SJCRH30 (cell line): ENCODE measurements around the gene C4orf54. TPM values are rescaled to one million over a fixed set of nuclear protein-coding genes. Genes with fewer than 3 reads are reported as not detected.

Experiments used
- DNase-seq, 2 experiments: peaks; one replicate each; pipeline ENCODE4 v3.0.0-alpha.2; 2015 to 2020
- H3K27ac ChIP-seq: fragments of 250-450 bp; sonication (Bioruptor Pico); 2 replicates; pipeline ENCODE4 v1.5.1; 2020; ENCODE audit warnings: mild to moderate bottlenecking, moderate library complexity
- H3K27me3 ChIP-seq: fragments of 250-450 bp; sonication (Bioruptor Pico); 2 replicates; pipeline ENCODE4 v1.5.1; 2020; ENCODE audit warnings: mild to moderate bottlenecking, moderate library complexity
- H3K36me3 ChIP-seq: fragments of 250-450 bp; sonication (Bioruptor Pico); 2 replicates; pipeline ENCODE4 v1.5.1; 2020; ENCODE audit warnings: mild to moderate bottlenecking, moderate library complexity
- H3K4me1 ChIP-seq: fragments of 250-450 bp; sonication (Bioruptor Pico); 2 replicates; pipeline ENCODE4 v1.5.1; 2020; ENCODE audit warnings: mild to moderate bottlenecking, moderate library complexity
- H3K4me3 ChIP-seq: fragments of 250-450 bp; sonication (Bioruptor Pico); 2 replicates; pipeline ENCODE4 v1.5.1; 2020; ENCODE audit warnings: mild to moderate bottlenecking, moderate library complexity
- H3K9me3 ChIP-seq: fragments of 250-450 bp; sonication (Bioruptor Pico); replicated peaks from 2 replicates; pipeline ENCODE4 v1.5.1; 2020; ENCODE audit warnings: mild to moderate bottlenecking, moderate library complexity
- total RNA-seq: library from RNA; depleted of rRNA; stranded (reverse); fragments of >200 nt; shearing (Covaris generic); gene quantifications from 2 replicates; pipeline ENCODE4 v1.2.3, GENCODE V29; 2014; rRNA removed

The C4orf54 gene
- total RNA-seq, 1 experiment from 2014 or later = 10.1 TPM

DNA sequence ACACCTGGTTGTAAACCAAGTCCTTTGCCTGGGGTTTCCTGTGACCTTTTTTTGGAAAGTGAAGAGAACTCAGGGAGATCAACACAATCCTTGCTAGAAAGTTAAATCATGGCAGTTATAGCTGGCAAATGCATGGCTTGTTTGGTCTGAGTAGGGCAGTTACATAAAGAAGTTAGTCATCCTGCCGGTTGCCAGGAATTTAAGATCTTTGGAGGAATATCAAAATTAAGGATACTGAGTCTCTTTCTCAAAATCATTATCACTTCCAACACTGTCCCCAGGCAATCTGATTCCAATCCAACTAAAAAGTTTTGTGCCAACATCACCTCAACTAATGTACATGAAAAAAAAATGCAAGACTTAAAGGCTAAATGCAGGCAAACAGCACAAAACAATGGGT, 40.3 kb downstream of the C4orf54 start:
- no peak for DNase-seq
- Histone ChIP-seq H3K4me3 (no peak overlapping the region), H3K9me3 (no peaks in the 10 kb centered on the region), H3K27ac (no peak overlapping the region), H3K36me3 (no peaks in the 10 kb centered on the region), H3K27me3 (no peaks in the 10 kb centered on the region), H3K4me1 (no peaks in the 10 kb centered on the region)

DNA sequence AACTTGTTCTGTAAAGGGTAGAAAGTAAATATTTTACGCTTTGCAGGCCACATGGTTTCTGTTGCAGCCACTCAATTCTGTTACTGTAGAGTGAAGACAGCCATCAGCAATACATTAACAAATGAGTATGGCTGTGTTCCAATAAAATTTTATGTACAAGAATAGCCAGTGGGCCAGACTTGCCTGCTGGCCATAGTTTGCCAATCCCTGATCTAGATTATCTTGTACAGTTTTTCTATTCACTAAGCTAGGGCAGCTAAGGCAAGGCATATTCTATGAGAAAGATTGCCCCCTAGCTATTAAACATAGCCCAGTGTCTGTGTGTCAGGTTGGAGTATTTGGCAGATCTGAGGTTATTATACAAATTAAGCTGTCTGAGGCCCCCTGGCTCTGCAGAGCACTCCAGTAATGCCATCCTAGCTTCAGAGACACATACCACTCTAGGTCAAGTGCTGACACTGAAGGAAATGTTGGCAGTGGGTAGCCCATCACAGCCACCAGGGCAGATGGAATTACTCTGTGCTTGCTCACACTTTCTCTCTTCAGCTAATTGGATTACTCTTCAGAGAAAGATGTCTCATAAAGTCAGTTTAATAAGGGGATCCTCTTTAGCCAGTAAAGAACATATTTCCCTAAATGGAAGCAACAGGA, 42.3 kb downstream of the C4orf54 start:
- H3K4me3 ChIP-seq = no peak overlapping the region
- H3K36me3 ChIP-seq = no peaks in the 10 kb centered on the region
- H3K4me1 ChIP-seq = no peaks in the 10 kb centered on the region
- H3K27me3 ChIP-seq = no peaks in the 10 kb centered on the region
- no peak overlapping the region for H3K27ac ChIP-seq
- no peaks in the 10 kb centered on the region for H3K9me3 ChIP-seq
- no peak for DNase-seq

GRCh38 chr4:99614491-99614890, 43.1 kb downstream of the C4orf54 start:
- Histone ChIP-seq H3K9me3 (no peaks in the 10 kb centered on the region), H3K27ac (no peak overlapping the region), H3K36me3 (no peaks in the 10 kb centered on the region), H3K4me1 (no peaks in the 10 kb centered on the region), H3K4me3 (no peak overlapping the region), H3K27me3 (no peaks in the 10 kb centered on the region)
- DNase-seq = no peak

GRCh38 chr4:99612704-99613103, 44.9 kb downstream of the C4orf54 start:
- no peaks in the 10 kb centered on the region for H3K4me1 ChIP-seq
- H3K27ac ChIP-seq = no peak overlapping the region
- H3K4me3 ChIP-seq = no peak overlapping the region
- no peaks in the 10 kb centered on the region for H3K27me3 ChIP-seq
- H3K36me3 ChIP-seq = no peaks in the 10 kb centered on the region
- H3K9me3 ChIP-seq = no peaks in the 10 kb centered on the region
- no peak for DNase-seq

DNA sequence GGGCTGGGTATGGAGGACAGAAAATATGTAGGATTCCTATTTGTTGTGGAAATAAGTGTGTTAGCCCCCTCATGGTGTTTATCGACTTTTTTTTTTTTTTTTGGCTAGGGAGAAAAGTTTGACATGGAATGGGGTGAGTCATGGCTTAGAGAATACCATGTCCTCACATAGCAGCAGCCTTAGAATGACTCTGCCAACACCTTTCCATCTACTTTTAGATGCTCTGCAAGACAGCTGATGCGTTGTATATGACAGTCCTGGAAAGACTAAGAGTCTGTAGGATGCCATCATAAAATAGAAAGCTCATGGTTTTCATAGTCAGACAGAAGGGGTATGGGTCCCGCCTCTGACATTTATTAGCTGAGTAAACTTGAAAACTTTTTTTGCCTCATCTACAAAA, 45.3 kb downstream of the C4orf54 start:
- Histone ChIP-seq H3K9me3 (no peaks in the 10 kb centered on the region), H3K4me3 (no peak overlapping the region), H3K4me1 (no peaks in the 10 kb centered on the region), H3K27me3 (no peaks in the 10 kb centered on the region), H3K36me3 (no peaks in the 10 kb centered on the region), H3K27ac (no peak overlapping the region)
- no peak for DNase-seq

DNA sequence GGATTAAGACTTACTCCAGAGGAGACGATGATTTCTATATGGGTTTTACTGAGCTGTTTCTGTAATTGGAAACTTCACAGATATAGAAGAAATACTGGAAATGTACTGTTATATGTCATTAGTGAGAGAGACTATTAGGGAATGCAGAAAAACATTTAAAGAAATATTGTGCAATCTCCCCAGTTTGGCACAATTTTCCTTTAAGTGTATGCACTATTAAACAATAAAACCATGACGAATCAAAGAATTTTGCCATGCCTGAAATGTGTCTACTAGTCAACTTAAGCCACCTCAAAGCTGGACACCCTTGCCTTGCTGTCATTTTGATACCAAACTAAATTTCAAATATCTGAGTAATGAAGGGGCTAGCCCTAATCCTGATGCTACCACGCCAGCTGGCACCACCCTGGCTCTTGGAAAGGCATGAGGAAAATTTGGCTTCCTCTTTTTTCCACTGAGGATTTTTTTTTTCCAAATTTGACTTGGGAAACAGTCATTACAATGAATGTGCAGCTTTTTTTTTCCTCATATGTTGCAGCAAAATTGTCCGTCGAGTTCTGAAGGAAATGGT, 46.9 kb downstream of the C4orf54 start:
- Histone ChIP-seq H3K27ac (no peak overlapping the region), H3K4me3 (no peak overlapping the region), H3K9me3 (no peaks in the 10 kb centered on the region), H3K27me3 (no peaks in the 10 kb centered on the region), H3K36me3 (no peaks in the 10 kb centered on the region), H3K4me1 (no peaks in the 10 kb centered on the region)
- no peak for DNase-seq

DNA sequence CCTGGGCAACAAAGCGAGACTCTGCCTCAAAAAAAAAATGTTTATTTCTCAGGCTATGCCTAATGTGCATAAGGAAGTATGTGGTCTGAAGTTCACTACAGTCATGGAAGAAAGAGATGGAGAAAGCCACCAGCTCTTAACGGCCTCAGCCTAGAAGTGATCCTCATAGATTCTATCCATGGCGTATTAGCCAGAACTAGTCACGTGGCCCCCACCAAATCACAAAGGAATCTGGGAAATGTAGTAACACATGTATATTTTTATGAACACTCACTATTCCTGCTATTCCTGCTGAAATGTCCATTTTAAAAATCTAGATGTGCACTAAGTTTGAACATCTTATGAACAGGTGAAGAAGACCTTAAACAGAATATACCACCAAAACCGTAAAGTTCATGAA, 49.2 kb downstream of the C4orf54 start:
- H3K36me3 ChIP-seq = no peaks in the 10 kb centered on the region
- no peak overlapping the region for H3K27ac ChIP-seq
- no peaks in the 10 kb centered on the region for H3K9me3 ChIP-seq
- H3K4me3 ChIP-seq = no peak overlapping the region
- no peaks in the 10 kb centered on the region for H3K4me1 ChIP-seq
- no peaks in the 10 kb centered on the region for H3K27me3 ChIP-seq
- no peak for DNase-seq

Other genes starting within 250 kb of the C4orf54 start
- gene ADH7, start 222.5 kb downstream of the C4orf54 start, total RNA-seq = not detected in 2 replicates
- gene C4orf17, start 146.8 kb downstream of the C4orf54 start, total RNA-seq = not detected in 2 replicates
- gene TRMT10A, start 93.8 kb downstream of the C4orf54 start, total RNA-seq = 8.8 and 8.9 TPM in 2 replicates
- gene MTTP, start 83.0 kb downstream of the C4orf54 start, total RNA-seq = 0.20 TPM in 1 of 2 replicates, not detected in the other
- 0.18 and 0.49 TPM in 2 replicates for gene DAPP1, start 159.0 kb upstream of the C4orf54 start, total RNA-seq
- gene LAMTOR3, start 236.6 kb upstream of the C4orf54 start, total RNA-seq = 36.1 and 37.9 TPM in 2 replicates